Liver (tissue), 3 donors: ENCODE measurements around the gene SLC26A4.

Source experiments
- ATF3 ChIP-seq: IDR thresholded peaks from 2 replicates; pipeline ENCODE4 v1.6.1; 2016; ENCODE audit warnings: antibody characterized with exemption
- CTCF ChIP-seq: fragments of 150-350 bp; IDR thresholded peaks from 2 replicates; pipeline ENCODE4 v1.5.1; 2017; ENCODE audit warnings: improper control_type of control experiment, low read depth, low read length; ENCODE audit not compliant: missing input control
- EGR1 ChIP-seq, 2 donors: IDR thresholded peaks; 2 replicates each; pipeline ENCODE4 v1.6.1; 2016 to 2018; ENCODE audit warnings: antibody characterized with exemption in 2 of 2, low read depth in 2 of 2
- FOXA1 ChIP-seq: IDR thresholded peaks from 2 replicates; pipeline ENCODE4 v1.6.1; 2016; ENCODE audit warnings: antibody characterized with exemption
- FOXA2 ChIP-seq: IDR thresholded peaks from 2 replicates; pipeline ENCODE4 v1.6.1; 2016; ENCODE audit warnings: antibody characterized with exemption
- GABPA ChIP-seq, 2 donors: IDR thresholded peaks in 1 of 2; conservative IDR thresholded peaks in 1 of 2; 2 replicates each; pipeline ENCODE4 v1.6.1; 2016; ENCODE audit warnings: antibody characterized with exemption in 2 of 2, mild to moderate bottlenecking in 1 of 2, moderate library complexity in 1 of 2
- JUND ChIP-seq, 2 donors: IDR thresholded peaks; 2 replicates each; pipeline ENCODE4 v1.6.1; 2016; ENCODE audit warnings: antibody characterized with exemption in 2 of 2
- MAX ChIP-seq: IDR thresholded peaks from 2 replicates; pipeline ENCODE4 v1.6.1; 2016; ENCODE audit warnings: antibody characterized with exemption
- RAD21 ChIP-seq, 2 donors: IDR thresholded peaks; 2 replicates each; pipeline ENCODE4 v1.6.1; 2016; ENCODE audit warnings: antibody characterized with exemption in 2 of 2, mild to moderate bottlenecking in 2 of 2
- REST ChIP-seq: IDR thresholded peaks from 2 replicates; pipeline ENCODE4 v1.6.1; 2016; ENCODE audit warnings: antibody characterized with exemption, mild to moderate bottlenecking
- RXRA ChIP-seq, 2 donors: IDR thresholded peaks; 2 replicates each; pipeline ENCODE4 v1.6.1; 2017 to 2018; ENCODE audit warnings: antibody characterized with exemption in 2 of 2, mild to moderate bottlenecking in 1 of 2
- TAF1 ChIP-seq: conservative IDR thresholded peaks from 2 replicates; pipeline ENCODE4 v1.6.1; 2016; ENCODE audit warnings: antibody characterized with exemption, mild to moderate bottlenecking
- ZBTB33 ChIP-seq: IDR thresholded peaks from 2 replicates; pipeline ENCODE4 v1.6.1; 2016; ENCODE audit warnings: antibody characterized with exemption
- donor health status: healthy.
- donor health status: healthy.

- TF ChIP-seq CTCF: no peak
- no peak for TF ChIP-seq GABPA (IDR thresholded peaks at IDR 0.05 in 1 of 2, conservative IDR thresholded peaks at IDR 0.05 in 1 of 2)
- no peak for TF ChIP-seq FOXA2
- no peak for TF ChIP-seq EGR1 (IDR thresholded peaks at IDR 0.05; ENCODE audit: low read depth in 2 of 2)
- no peak for TF ChIP-seq TAF1
- no peak for TF ChIP-seq ATF3
- no peak for TF ChIP-seq MAX
- no peak for TF ChIP-seq RAD21 (IDR thresholded peaks at IDR 0.05)
- TF ChIP-seq ZBTB33: no peak
- TF ChIP-seq JUND (IDR thresholded peaks at IDR 0.05): no peak
- no peak for TF ChIP-seq RXRA (IDR thresholded peaks at IDR 0.05)
- TF ChIP-seq FOXA1: no peak
- no peak for TF ChIP-seq REST
These were observed 46.2 kb upstream of the SLC26A4 start for GRCh38 chr7:107614425-107614824.
